HepG2 (cell line): ENCODE measurements around the gene MAST1.

Source experiments
- ARID3A ChIP-seq: IDR thresholded peaks from 2 replicates; pipeline ENCODE4 v1.6.1; 2012; ENCODE audit warnings: low read depth, low read length, improper control_type of control experiment
- IKZF5 ChIP-seq: IDR thresholded peaks from 2 replicates; pipeline ENCODE4 v1.6.1; 2018; ENCODE audit warnings: missing genetic modification reagents, mild to moderate bottlenecking, missing compliant biosample characterization
- PATZ1 ChIP-seq: sonication (generic); formaldehyde crosslinking; IDR thresholded peaks from 2 replicates; pipeline ENCODE4 v1.4.0; 2020; ENCODE audit warnings: missing genetic modification reagents

- no peak for TF ChIP-seq ARID3A
- no peak for TF ChIP-seq PATZ1 (CRISPR knock-in tag)
- no peak for TF ChIP-seq IKZF5 (CRISPR knock-in tag)
Observed at GRCh38 chr19:12872941-12873890, 34.9 kb downstream of the MAST1 start.
